Measurements from ENCODE around the gene MAP3K2.

The MAP3K2 gene

DNA sequence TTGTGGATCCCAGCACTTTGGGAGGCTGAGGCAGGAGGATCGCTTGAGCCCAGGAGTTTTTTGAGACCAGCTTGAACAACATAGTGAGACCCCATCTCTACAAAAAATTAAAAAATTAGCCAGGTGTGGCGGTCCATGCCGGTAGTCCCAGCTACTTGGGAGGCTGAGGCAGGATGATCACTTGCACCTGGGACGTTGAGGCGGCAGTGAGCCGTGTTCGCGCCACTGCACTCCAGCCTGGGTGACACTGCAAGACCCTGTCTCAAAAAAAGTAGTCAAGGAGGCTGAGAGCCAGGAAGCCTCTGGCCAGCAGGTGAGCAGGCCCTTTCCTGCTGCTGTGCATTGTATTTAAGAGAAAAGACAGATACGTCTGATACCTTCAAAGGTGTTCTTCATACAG, 19.3 kb upstream of the MAP3K2 start:
- no peak for DNase-seq

DNA sequence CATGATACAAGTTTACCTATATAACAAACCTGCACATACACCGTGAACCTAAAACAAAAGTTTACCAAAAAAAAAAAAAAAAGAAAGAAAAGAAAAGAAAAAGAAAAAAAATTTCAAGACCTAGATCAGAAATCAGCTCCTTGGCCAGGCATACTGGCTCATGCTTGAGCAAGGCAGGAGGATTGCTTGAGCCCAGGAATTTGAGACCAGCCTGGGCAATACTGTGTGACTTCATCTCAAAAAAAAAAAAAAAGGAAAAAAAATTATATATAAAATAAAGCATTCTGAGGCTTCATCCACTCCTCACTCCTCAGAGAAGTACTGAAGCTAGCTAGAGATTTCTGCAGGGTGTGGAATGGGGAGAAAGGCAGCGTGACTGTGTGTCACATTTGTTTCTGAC, 18.7 kb upstream of the MAP3K2 start:
- no peak for DNase-seq

DNA sequence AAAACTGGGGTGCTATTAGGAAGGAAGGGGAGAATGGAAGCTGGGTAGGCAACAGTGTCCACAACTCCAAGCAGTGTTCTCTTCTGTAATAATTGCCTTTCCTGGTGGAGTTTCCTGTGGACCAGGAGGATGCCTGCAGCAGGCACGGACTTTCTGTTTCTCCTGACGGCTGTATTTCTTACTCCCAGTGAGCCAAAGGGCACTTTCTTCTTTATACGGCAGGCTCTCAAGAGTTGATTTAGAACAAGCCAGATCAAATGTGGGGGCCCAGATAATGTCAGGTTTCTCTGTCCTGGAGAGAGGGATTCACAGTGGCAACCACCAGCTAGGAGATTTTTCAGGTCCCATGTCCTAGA, 17.5 kb upstream of the MAP3K2 start:
- DNase-seq, result no peak

DNA sequence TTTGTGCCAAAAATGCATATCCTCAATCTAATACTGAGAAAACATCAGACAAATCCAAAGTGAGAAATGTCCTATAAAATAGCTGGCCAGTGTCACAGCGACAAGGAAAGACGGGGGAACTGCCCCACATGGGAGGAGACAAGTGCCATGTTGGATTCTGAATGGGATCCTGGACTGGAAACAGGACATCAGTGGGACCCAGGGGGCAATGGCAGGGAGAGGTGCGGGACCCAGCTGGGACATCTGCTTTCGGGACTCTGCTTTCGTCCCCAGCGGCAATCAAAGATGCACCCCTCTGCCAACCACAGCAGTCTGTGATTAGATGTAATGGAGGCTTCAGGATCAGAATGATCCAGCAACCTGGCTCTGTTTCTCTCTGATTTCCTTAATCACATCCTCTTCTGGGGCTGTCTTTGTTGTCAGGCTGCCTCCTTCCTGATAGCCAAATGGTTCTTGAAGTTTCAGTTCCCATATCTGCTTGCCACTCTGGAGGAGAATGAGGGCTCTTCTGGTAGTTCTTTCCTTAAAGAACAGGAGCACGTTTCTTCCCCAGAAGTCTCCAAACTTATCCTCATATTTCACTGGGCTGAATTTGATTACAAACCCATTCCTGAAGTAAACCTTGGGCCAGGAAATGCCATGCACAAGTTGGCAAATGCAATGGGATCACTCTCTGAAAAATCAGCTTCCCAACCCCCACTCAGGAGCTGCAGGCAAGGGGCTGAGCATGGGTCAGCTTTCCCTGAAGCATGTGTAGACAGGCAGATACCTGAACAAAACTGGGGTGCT, 16.9 kb upstream of the MAP3K2 start:
- no peak for DNase-seq

DNA sequence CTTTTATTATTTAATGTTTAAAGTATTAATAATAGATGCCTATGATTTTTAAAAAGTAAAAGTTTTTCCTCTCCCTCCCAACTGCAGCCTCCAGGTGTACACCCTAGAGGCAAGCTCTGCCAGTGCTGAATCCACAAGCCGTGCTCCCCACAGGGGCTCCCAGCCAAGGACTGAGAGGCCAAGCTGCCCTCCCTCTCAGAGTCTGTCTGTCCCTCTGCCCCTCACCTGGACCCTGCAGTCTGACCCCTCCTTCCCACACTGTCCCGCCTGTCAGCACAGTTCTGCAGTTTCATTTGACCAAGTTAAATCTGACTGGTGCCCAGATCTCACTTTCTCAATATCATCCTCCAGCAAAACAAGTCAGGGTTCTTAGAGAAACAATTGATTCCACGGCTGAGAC, 15.7 kb upstream of the MAP3K2 start:
- DNase-seq, result no peak

DNA sequence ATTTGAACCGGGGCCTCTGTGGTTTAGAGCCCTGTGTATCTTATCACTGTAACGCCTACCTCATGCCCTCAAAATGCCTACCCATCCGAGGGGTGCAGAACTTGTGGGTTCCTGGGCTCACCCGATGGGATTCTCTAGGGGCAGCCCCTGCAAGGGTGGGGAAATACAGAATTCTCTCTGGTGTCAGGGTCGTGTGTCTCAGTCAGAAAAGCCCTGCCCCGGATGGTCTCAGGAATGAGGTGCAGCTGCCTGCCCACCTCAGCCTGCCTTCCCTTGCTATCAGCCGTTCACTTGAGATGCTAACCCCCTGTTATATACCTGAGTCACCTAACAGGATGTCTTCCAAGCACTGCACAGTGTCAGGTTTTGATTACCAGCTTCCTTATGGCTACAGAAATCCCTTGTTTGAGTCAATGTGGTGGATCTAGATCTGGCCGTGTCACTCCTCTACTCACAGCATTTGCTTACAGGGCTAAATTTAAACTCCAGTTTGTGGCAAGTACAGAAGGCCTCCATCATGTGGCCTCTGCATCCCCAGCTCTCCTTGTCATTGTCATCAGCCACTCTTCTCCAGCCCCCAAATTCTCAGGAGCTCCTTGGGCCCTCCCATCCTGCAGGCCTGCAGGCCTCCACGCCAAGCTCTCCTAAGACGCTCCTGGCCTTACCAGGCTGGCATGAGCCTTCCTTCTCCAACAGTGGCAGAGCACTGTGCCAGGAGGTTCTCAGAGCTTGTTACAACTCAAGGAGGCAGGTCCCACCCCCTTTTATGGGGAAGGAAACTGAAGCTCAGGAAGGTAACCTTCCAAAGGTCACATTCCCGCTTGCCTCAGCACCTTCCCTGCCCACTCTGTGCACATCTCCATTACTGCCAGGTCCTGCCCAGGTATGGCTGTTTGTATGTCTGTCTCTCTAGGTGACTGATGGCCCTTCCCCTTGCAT, 14.3 kb upstream of the MAP3K2 start:
- DNase-seq, result no peak

DNA sequence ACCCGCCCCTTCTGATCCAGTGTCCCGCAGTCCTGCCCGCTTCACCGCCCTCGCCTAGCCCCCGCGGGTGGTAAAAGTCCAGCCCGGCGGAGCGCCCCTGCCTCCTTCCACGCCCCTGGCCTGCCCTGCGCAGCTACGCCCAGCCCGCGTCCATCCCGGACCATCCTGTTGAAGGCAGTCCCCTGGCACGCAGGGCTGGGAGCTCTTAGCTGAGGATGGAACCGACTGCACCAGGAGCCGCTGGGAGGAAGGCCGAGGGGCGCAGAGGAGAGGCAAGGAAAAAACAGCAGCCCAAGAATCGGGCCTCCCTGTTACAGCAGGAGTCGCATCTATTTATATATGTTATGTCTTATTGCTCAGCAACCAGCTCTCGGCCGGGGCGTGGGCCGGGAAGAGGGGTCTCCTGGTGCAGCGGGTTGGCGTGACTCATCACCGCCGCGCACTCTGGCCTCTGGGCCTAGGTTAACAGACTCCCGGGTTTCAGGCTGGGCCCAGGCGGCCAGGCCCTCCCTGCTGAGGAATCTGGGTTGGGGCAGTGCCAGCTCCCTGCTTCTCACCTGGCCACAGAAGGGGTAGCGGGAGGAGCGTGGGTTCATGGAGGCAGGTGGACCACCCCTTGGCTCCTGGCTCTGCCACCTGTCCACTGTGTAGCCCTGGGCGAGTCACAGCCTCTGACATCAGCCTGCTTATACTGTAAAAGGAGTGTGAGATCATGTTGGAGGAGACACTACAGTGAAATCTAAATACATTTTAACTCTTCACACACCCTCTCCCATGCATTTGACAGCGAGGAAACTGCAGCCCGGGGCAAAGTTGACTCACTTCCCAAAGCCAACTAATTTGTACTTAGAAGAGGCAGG, 13.4 kb upstream of the MAP3K2 start:
- DNase-seq, result peak; percentile 39

DNA sequence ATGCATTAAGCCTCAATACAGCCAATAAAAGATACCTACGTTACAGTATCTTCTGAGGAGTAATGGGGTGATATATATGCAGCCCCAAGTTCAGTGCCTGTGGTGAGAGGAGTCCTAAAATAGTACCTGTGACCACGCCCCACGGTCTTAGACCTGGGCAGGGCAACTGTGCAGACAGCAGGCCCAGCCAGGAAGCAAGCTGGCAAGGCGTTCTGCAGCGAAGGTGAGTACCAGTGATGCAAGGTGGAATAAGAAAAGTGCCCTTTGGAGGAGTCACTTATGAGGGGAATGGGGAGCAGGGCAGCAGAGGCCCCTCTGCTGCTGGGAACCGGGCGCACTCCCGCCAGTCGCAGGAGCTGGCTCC, 12.7 kb upstream of the MAP3K2 start:
- no peak for DNase-seq

DNA sequence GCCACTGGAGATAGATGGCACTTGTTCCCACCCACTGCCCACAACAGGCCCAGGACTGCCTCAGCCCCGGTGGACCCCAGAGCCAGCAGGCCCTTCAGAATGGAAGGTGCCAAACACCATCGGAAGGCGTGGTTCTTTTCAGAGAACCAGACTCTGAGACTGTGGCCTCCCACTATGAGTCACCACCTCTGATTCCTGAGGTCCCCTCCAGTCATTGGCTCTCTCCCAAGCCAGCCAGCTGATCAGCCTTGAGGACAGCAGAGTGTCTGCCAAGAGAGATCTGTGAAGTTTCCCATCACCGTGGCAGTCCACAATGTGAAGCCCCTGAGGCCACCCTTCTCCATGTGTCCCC, 10.4 kb upstream of the MAP3K2 start:
- peak; percentile 94 for DNase-seq

DNA sequence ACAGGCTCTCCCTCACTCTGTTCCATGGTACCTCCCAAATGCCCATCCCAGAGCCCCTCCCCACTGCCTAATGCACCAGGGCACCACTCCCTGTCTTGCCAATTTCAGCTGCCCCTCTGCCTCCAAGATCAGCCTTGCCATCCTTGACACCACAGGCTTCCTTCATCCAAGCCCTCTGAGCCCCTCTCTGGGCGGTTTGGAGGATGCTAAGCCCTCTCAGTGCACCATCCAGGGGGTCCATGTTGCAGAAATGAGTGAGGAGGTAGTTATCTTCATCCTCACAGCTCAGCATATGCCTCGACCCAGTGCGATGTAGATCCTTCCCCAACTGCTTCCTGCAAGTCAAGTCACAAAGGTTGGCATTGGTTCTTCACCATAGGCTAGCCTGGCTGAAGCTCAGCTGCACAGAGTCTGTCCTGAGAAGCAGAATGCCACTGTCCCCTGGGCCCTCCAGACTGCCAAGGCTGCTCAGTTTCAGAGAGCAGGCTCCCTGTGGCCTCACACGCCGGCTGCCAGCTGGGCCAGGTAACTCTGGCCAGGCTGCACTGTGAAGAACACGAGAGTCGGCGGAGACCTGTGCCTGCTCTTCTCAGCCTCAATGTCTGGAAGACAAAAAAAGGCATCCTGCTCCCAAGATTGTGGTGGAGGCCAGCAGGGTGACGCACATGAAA, 9.9 kb upstream of the MAP3K2 start:
- no peak for DNase-seq

DNA sequence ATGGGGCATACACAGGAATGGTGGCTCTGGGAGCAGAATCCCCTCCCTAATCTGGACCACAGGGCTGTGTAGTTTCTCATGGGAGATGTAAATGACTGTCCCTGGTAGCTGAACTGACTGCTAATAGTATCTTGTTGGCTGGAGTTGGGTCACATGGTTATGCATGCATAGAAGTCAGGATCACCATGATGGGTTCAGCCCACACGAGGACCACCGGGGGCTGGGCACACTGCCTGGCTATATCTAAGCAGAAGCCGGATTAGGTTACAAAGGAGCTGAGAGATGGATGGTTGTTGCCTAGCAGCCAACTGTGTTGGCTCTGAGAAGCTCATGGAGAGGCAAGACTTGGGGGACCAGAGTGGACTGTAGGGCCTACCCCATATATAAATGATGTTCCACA, 6.7 kb upstream of the MAP3K2 start:
- no peak for DNase-seq

DNA sequence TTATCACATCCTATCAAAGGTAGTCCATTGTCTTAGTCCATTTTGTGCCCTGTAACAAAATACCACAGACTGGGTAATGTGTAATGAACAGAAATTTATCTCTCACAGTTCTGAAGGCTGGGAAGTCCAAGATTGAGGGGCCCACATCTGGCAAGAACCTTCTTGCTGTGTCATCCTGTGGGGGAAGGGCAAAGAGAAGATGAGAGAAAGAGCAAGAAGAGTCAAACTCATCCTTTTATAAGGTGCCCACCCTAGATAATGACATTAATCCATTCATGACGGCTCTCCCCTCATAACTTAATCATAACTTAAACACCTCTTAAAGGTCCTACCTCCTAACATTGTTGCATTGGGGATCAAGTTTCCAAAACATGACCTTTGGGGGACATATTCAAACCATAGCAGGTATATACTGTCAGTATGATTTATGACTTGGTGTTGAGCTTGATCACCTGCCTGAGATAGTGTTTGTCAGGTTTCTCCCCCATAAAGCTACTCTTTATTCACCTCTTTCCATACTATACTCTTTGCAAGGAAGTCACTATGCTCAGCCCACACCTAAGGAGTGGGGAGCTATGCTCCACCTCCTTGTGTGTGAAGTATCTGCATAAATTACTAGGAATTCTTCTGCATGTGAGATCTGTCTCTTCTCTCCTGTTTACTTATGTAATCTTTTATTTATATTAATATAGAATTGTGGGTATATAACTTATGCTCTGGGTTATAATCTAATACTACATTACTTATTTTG, 5.2 kb upstream of the MAP3K2 start:
- no peak for DNase-seq

DNA sequence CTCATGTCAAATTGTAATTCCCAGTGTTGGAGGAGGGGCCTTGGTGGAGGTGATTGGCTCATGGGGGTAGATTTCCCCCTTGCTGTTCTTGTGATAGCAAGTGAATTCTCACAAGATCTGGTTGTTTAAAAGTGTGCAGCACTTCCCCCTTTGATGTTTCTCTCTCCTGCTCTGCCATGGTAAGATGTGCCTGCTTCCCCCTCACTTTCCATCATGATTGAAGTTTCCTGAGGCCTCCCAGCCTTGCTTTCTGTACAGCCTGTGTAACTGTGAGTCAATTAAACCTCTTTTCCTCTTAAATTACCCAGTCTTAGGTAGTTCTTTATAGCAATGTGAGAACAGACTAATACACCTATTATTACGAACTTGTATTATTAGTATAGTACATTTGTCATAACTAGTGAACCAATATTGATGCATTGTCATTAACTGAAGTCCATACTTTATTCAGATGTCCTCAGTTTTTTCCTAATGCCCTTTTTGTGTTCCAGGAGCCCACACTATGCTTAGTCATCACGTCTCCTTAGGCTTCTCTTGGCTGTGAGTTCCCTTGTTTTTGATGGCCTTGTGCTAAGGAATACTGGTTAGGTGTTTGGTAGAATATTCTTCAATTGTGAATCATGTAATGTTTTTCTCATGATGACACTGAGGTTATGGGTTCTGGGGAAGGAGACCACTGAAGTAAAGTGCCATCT, 4.5 kb upstream of the MAP3K2 start:
- peak; percentile 31 for DNase-seq

DNA sequence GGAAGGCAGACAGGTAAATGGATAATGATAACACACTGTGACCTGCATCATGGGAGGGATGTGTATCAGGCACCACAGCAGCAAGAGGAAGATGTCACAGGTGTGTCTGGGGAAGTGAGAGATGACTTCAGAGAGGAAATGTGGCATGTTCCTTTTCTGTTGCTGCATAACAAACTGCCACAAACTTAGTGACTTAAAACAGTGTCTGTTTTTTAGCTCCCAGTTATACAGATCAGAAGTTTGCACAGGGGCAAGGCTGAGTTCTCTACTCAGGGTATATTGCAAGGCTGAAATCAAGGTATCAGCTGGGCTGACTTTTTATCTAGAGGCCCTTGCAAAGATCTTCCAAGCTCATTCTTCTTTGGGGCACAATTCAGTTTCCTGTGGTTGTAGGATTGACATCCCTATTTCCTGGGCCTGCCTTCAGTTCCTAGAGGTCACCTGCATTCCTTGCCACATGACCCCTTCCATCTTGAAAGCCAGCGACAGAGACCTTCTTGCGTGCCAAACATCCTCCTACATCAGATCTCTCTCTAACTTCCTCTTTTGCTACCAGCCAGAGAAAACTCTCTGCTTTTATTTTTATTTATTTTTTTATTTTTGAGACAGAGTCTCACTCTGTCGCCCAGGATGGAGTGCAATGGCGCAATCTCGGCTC, 2.1 kb upstream of the MAP3K2 start:
- no peak for DNase-seq

DNA sequence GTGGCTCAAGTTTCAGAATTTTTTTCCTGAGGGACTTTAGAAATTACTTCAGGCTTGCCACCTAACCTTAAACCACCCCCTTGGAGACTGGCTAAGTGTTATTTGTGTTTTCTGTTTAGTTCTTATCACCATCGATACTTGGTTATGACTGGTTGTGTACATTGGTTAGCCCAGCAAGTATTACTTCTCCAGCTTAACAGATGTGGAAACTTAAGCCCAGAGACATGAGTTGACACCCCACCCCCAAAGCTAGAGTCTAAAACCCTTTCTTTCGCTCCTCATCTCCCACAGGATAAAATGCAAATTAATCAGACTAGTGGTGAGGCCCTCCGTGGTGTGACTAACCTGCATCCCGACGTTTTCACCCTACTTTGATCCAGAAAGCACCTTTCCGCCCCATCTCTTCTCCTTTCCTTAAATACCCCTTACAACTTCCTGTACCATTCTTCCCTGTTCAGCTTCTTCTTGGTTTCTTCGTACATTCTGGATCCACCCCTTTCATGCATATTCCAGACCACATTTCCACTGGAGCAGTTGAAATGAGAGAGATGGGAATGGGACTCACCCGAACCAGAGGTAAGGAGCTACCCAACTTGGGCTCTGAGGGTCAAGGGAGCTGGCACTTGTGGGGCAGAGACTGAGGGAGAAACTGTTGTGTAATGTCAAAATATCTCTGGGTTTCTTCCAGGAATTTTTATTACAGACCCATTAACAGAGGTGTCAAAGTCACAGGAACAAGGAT, 819 bp upstream of the MAP3K2 start:
- DNase-seq, result no peak

DNA sequence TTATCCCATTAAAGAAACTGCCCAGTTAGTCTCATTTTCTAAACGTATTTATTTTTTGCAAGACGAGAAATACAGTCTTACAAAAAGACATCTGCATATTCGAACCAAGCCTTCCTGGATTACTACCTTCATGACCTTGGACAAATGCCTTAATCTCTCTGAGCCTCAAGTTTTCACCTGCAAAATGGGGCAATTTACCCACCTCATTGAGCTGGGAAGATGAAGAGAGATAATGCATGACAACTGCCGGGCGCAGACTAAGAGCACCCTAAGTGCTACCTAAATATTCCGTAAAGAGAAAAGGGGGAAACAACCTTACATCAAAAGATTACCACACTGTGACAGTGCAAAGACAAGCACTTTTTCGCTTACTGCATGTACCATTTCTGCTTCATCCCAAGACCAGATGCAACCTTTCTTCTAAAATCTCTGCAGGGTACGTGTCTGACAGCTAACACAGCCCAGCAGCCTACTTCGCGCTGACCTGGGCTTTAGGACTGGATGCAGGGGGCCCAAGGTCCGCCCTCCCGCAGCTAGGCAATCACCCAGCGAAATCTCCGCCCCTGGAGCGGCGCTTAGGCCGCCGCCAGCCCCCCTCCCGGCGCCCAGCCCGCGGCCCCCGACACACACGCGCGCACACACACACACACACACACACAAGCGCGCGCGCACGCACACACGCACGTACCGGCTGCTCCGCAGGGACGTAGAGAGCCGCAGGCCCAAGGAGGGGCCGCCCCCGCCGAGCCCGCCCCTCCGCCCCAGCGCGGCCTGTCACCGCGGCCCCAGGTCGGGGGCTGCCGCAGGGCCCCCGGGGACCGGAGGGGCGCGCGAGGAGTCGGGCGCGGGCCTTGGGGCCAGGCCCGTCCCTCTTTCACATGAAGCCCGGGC, 766 bp downstream of the MAP3K2 start:
- peak; percentile 93 for DNase-seq

DNA sequence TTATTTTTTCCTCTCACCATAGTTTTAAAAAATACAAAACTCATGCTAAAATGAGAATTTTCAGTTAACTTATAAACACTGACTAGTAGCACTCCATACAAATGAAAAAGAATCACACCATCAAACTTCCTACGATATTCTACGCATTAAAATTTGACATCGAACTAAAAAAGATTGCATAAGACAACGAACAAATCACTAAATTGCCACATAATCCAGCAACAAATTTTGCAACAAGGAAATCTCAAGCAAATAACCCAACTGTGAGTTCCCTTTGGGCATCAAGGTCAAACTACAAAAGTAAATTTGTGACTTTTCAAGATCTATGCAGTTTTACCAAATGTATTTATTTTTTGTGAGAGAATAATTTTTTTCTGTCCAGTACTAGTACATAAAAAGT, 1.5 kb downstream of the MAP3K2 start:
- DNase-seq, result no peak

DNA sequence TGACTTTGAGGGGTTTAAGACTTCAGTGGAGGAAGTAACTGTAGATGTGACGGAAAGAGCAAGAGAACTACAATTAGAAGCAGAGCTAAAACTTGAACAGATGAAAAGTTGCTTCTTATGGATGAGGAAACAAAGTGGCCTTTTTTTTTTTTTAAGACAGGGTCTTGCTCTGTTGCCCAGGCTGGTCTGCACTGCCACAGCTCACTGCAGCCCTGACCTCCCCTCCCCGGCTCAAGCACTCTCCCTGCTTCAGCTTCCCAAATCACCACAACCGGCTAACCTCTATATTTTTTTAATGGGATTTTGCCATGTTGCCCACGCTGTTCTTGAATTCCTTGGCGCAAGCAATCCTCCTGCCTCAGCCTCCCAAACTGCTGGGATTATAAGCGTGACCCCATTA, 3.2 kb downstream of the MAP3K2 start:
- no peak for DNase-seq

DNA sequence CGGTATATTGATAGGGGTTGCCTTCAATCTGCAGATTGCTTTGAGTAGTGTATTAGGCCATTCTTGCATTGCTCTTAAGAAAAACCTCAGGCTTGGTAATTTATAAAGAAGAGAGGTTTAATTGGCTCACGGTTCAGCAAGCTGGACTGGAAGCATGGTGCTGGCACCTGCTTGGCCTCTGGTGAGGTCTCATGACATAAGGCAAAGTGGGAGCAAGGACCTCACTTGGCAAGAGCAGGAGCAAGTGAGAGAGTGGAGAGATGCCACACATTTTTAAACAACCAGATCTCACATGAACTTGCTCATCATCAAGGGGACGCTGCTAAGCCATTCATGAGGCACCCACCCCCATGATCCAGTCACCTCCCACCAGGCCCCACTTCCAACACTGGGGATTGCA, 4.9 kb downstream of the MAP3K2 start:
- DNase-seq, result no peak
